H1 (cell line): ENCODE data around the gene NEGR1. TPM values are rescaled to one million over a fixed set of nuclear protein-coding genes. Genes with fewer than 3 reads are reported as not detected.

Experiments used
- CTCF ChIA-PET: fragments of 300-600 bp; sonication (Branson Sonifier 250); formaldehyde crosslinking; loops from one replicate; lab custom pipeline; 2021; ENCODE audit not compliant: partially characterized antibody; lab: Charles Lee
- POLR2A ChIA-PET: fragments of 300-600 bp; sonication (Branson Sonifier 250); formaldehyde crosslinking; loops from one replicate; lab custom pipeline; 2021; ENCODE audit warnings: inconsistent platforms; ENCODE audit not compliant: partially characterized antibody; lab: Charles Lee
- DNase-seq, 2 experiments: peaks; one replicate each; pipeline versions ENCODE4 v3.0.0 to v3.0.0-alpha.2; 2010 to 2022; ENCODE audit warnings: low spot score in 2 of 2, low read depth in 1 of 2, mixed read lengths in 1 of 2
- FAIRE-seq: peaks from 2 replicates; lab custom pipeline; 2011; peaks lifted over from hg19 to GRCh38; lab: Jason Lieb, UNC
- H2AFZ ChIP-seq: 2 replicates; pipeline ENCODE4 v1.8.1; 2012; ENCODE audit warnings: low read length, inconsistent platforms
- H2AK5ac ChIP-seq: 2 replicates; pipeline ENCODE4 v1.6.1; 2013; ENCODE audit warnings: low read depth, low read length
- H2BK120ac ChIP-seq: replicated peaks from 2 replicates; pipeline ENCODE3; 2013; ENCODE audit warnings: low read depth, low read length, inconsistent platforms
- H2BK12ac ChIP-seq: 2 replicates; pipeline ENCODE4 v1.6.1; 2013; ENCODE audit warnings: low read depth, low read length
- H2BK15ac ChIP-seq: 2 replicates; pipeline ENCODE4 v1.6.1; 2013; ENCODE audit warnings: low read length
- H2BK20ac ChIP-seq: 2 replicates; pipeline ENCODE4 v1.6.1; 2013; ENCODE audit warnings: low read length
- H2BK5ac ChIP-seq: 2 replicates; pipeline ENCODE4 v1.6.1; 2013; ENCODE audit warnings: low read depth, low read length
- H3K14ac ChIP-seq: 2 replicates; pipeline ENCODE4 v1.6.1; 2013; ENCODE audit warnings: inconsistent platforms; ENCODE audit not compliant: insufficient read length
- H3K18ac ChIP-seq: 2 replicates; pipeline ENCODE4 v1.6.1; 2013; ENCODE audit warnings: low read length; ENCODE audit errors: extremely low read depth
- H3K23ac ChIP-seq: 2 replicates; pipeline ENCODE4 v1.6.1; 2013; ENCODE audit warnings: inconsistent platforms; ENCODE audit not compliant: insufficient read length
- H3K23me2 ChIP-seq: 2 replicates; pipeline ENCODE4 v1.6.1; 2013; ENCODE audit warnings: low read depth, low read length
- H3K27ac ChIP-seq: 2 replicates; pipeline ENCODE4 v1.6.1; 2011; ENCODE audit warnings: low read depth, low read length, inconsistent platforms
- H3K27me3 ChIP-seq, 4 experiments: replicated peaks in 1 of 4; 1 replicate in 1 of 4; 2 replicates in 3 of 4; pipeline versions ENCODE4 v1.6.1 to v1.8.1; 2011 to 2013; ENCODE audit warnings: low read length in 3 of 4, mild to moderate bottlenecking in 3 of 4, inconsistent platforms in 2 of 4, mixed read lengths in 2 of 4, moderate library complexity in 1 of 4; ENCODE audit not compliant: control insufficient read depth in 3 of 4, insufficient read depth in 3 of 4; ENCODE audit errors: extremely low read depth in 1 of 4
- H3K36me3 ChIP-seq, 4 experiments: 2 replicates each; pipeline versions ENCODE4 v1.6.1 to v1.8.1; 2011 to 2013; ENCODE audit warnings: mild to moderate bottlenecking in 4 of 4, low read length in 3 of 4, moderate library complexity in 2 of 4, control low read depth in 1 of 4, inconsistent platforms in 1 of 4; ENCODE audit not compliant: insufficient read depth in 4 of 4, control insufficient read depth in 2 of 4
- H3K4ac ChIP-seq: replicated peaks from 2 replicates; pipeline ENCODE3; 2013; ENCODE audit warnings: low read length, low read depth, mixed read lengths, inconsistent platforms; ENCODE audit not compliant: insufficient read length
- H3K4me1 ChIP-seq, 4 experiments: replicated peaks in 1 of 4; 1 replicate in 1 of 4; 2 replicates in 3 of 4; pipeline versions ENCODE4 v1.6.1 to v1.8.1; 2011 to 2013; ENCODE audit warnings: low read length in 3 of 4, inconsistent platforms in 2 of 4, mixed read lengths in 1 of 4; ENCODE audit not compliant: insufficient read depth in 4 of 4, control insufficient read depth in 3 of 4
- H3K4me2 ChIP-seq, 2 experiments: 2 replicates each; pipeline versions ENCODE4 v1.6.1 to v1.8.1; 2011 to 2013; ENCODE audit warnings: low read depth in 2 of 2, low read length in 2 of 2, control low read depth in 1 of 2, inconsistent platforms in 1 of 2, mild to moderate bottlenecking in 1 of 2; ENCODE audit not compliant: insufficient read depth in 1 of 2
- H3K4me3 ChIP-seq, 4 experiments: fragments of 200-600, 300-600 bp in 1 of 4; sonication (generic), shearing (Covaris generic), sonication (Bioruptor Twin) in 1 of 4; 2 replicates each; pipeline versions ENCODE4 v1.5.1 to v1.8.1; 2011 to 2016; ENCODE audit warnings: low read length in 4 of 4, low read depth in 3 of 4, control low read depth in 2 of 4, inconsistent platforms in 2 of 4, mild to moderate bottlenecking in 2 of 4, mixed read lengths in 1 of 4, moderate library complexity in 1 of 4; ENCODE audit not compliant: insufficient read depth in 2 of 4; ENCODE audit errors: extremely low read depth in 1 of 4
- H3K56ac ChIP-seq: replicated peaks from 2 replicates; pipeline ENCODE3; 2013; ENCODE audit warnings: low read depth, mild to moderate bottlenecking, mixed read lengths, low read length, inconsistent platforms; ENCODE audit not compliant: insufficient read length
- H3K79me1 ChIP-seq: 2 replicates; pipeline ENCODE4 v1.6.1; 2013; ENCODE audit warnings: low read depth, low read length, control low read depth
- H3K79me2 ChIP-seq, 2 experiments: 2 replicates each; pipeline versions ENCODE4 v1.6.1 to v1.8.1; 2012 to 2013; ENCODE audit warnings: low read length in 2 of 2, mild to moderate bottlenecking in 2 of 2, inconsistent platforms in 1 of 2; ENCODE audit not compliant: insufficient read depth in 2 of 2, control insufficient read depth in 1 of 2
- H3K9ac ChIP-seq, 4 experiments: replicated peaks in 1 of 4; 1 replicate in 1 of 4; 2 replicates in 3 of 4; pipeline versions ENCODE4 v1.6.1 to v1.8.1; 2011 to 2013; ENCODE audit warnings: low read depth in 3 of 4, low read length in 3 of 4, control low read depth in 2 of 4, mild to moderate bottlenecking in 2 of 4, moderate library complexity in 2 of 4, inconsistent platforms in 1 of 4; ENCODE audit errors: extremely low read depth in 1 of 4
- H3K9me3 ChIP-seq, 2 experiments: 2 replicates each; pipeline versions ENCODE4 v1.6.1 to v1.8.1; 2012 to 2013; ENCODE audit warnings: mild to moderate bottlenecking in 2 of 2, moderate library complexity in 2 of 2, control low read depth in 1 of 2, inconsistent platforms in 1 of 2, low read depth in 1 of 2, low read length in 1 of 2, mixed read lengths in 1 of 2; ENCODE audit not compliant: insufficient read depth in 2 of 2
- H4K20me1 ChIP-seq, 2 experiments: replicated peaks in 1 of 2; 2 replicates each; pipeline versions ENCODE3 to v1.8.1; 2011 to 2013; ENCODE audit warnings: inconsistent platforms in 2 of 2, low read length in 2 of 2, mild to moderate bottlenecking in 1 of 2; ENCODE audit not compliant: insufficient read depth in 2 of 2, control insufficient read depth in 1 of 2
- H4K5ac ChIP-seq: 2 replicates; pipeline ENCODE4 v1.6.1; 2013; ENCODE audit warnings: low read length, low read depth, mixed read lengths, inconsistent platforms; ENCODE audit not compliant: insufficient read length
- H4K8ac ChIP-seq: 2 replicates; pipeline ENCODE4 v1.8.0; 2013; ENCODE audit warnings: mild to moderate bottlenecking, moderate library complexity, low read length, inconsistent platforms; ENCODE audit not compliant: insufficient read depth; ENCODE audit errors: extremely low read depth
- H4K91ac ChIP-seq: replicated peaks from 2 replicates; pipeline ENCODE3; 2013; ENCODE audit warnings: low read length, mixed read lengths, inconsistent platforms; ENCODE audit not compliant: insufficient read length
- ATF3 ChIP-seq: IDR thresholded peaks from 2 replicates; pipeline ENCODE4 v1.6.1; 2011; ENCODE audit warnings: low read depth, mild to moderate bottlenecking, low read length; ENCODE audit not compliant: insufficient read depth
- CBX8 ChIP-seq: fragments of 300-800, 300-1000 bp; sonication (generic); IDR thresholded peaks from 2 replicates; pipeline ENCODE4 v1.7.1; 2016; ENCODE audit warnings: low read depth, low read length, borderline replicate concordance
- CEBPB ChIP-seq: IDR thresholded peaks from 2 replicates; pipeline ENCODE4 v1.6.1; 2012; ENCODE audit warnings: low read depth, low read length
- HDAC2 ChIP-seq, 2 experiments: fragments of 300-600 bp in 1 of 2; sonication (generic) in 1 of 2; IDR thresholded peaks; 2 replicates each; pipeline ENCODE4 v1.6.1; 2011 to 2012; ENCODE audit warnings: low read depth in 2 of 2, low read length in 2 of 2, mild to moderate bottlenecking in 2 of 2, moderate library complexity in 2 of 2, borderline replicate concordance in 1 of 2, inconsistent platforms in 1 of 2
- JUN ChIP-seq: IDR thresholded peaks from 2 replicates; pipeline ENCODE4 v1.6.1; 2011; ENCODE audit warnings: low read depth, mild to moderate bottlenecking, improper control_type of control experiment, low read length
- JUND ChIP-seq: IDR thresholded peaks from 2 replicates; pipeline ENCODE4 v1.6.1; 2011; ENCODE audit warnings: mild to moderate bottlenecking, improper control_type of control experiment, low read length
- NANOG ChIP-seq: IDR thresholded peaks from 2 replicates; pipeline ENCODE4 v1.6.1; 2011; ENCODE audit warnings: low read length, low read depth, mild to moderate bottlenecking, inconsistent platforms; ENCODE audit not compliant: insufficient read depth, poor library complexity, severe bottlenecking
- PHF8 ChIP-seq: fragments of 200-600 bp; sonication (generic); conservative IDR thresholded peaks from 2 replicates; pipeline ENCODE4 v1.7.1; 2012; ENCODE audit warnings: low read depth, mild to moderate bottlenecking, inconsistent platforms, low read length, moderate library complexity
- SIX5 ChIP-seq: IDR thresholded peaks from 2 replicates; pipeline ENCODE4 v1.6.1; 2011; ENCODE audit warnings: mild to moderate bottlenecking, low read depth, low read length
- SP4 ChIP-seq: IDR thresholded peaks from 2 replicates; pipeline ENCODE4 v1.6.1; 2012; ENCODE audit warnings: low read length, inconsistent platforms
- SRF ChIP-seq: IDR thresholded peaks from 2 replicates; pipeline ENCODE4 v1.6.1; 2011; ENCODE audit warnings: mild to moderate bottlenecking, low read depth, low read length, moderate library complexity
- SUZ12 ChIP-seq: fragments of 200-600 bp; sonication (generic); IDR thresholded peaks from 2 replicates; pipeline ENCODE4 v1.6.1; 2012; ENCODE audit warnings: mild to moderate bottlenecking, inconsistent platforms, low read length, moderate library complexity, mixed read lengths
- TAF1 ChIP-seq: IDR thresholded peaks from 2 replicates; pipeline ENCODE4 v1.6.1; 2011; ENCODE audit warnings: mild to moderate bottlenecking, low read depth, low read length
- TCF12 ChIP-seq: IDR thresholded peaks from 2 replicates; pipeline ENCODE4 v1.6.1; 2011; ENCODE audit warnings: low read depth, mild to moderate bottlenecking, low read length
- WGBS, 2 experiments: shearing (Covaris generic) in 1 of 2; methylation state at CpG; one replicate each; pipeline versions ENCODE4 v1.1.6 to v1.1.7; 2013 to 2015; ENCODE audit warnings: low lambda C conversion rate in 2 of 2, mixed read lengths in 2 of 2, inconsistent platforms in 1 of 2, low coverage in 1 of 2, missing lambda C conversion rate in 1 of 2; ENCODE audit not compliant: insufficient replicate concordance in 2 of 2, insufficient coverage in 1 of 2, insufficient read length in 1 of 2; ENCODE audit errors: extremely low coverage in 1 of 2, missing lambda C conversion rate in 1 of 2; 5-methylcytosine and 5-hydroxymethylcytosine counted together
- polyA plus RNA-seq, 7 experiments: library from polyadenylated mRNA; depleted of rRNA in 3 of 7; stranded (reverse) in 5 of 7; unstranded in 2 of 7; fragments of >200 nt in 5 of 7; fragments of 200-250 nt in 2 of 7; gene quantifications; 1 replicate in 5 of 7; 2 replicates in 1 of 7; 4 replicates in 1 of 7; pipeline versions ENCODE4 v1.2.1 to v1.2.3, GENCODE V29; 2011 to 2013; ENCODE audit warnings: missing spikeins in 2 of 7, mixed read lengths in 2 of 7
- total RNA-seq: library from RNA; stranded (reverse); fragmentation: NEBNext Ultra II Directional; extraction: Animal tissue kit (Norgen Biotek cat#: 25700); gene quantifications from 2 replicates; pipeline ENCODE4 v1.2.1, GENCODE V29; 2021

Gene NEGR1
- total and polyA plus RNA-seq, 2 of the 8 experiments (the other 6 are each of a cell fraction or from before 2014, with no cell fraction given) = 0.71 to 1.3 TPM

GRCh38 chr1:72097851-72098570 is 184.3 kb downstream of the NEGR1 start:
- no peaks in the 10 kb centered on the region for H4K20me1 ChIP-seq
- POLR2A ChIA-PET = no interaction called here
- H3K79me1 ChIP-seq = no peaks in the 10 kb centered on the region
- DNase-seq = no peak
- no peak overlapping the region for H2BK15ac ChIP-seq
- WGBS, 2 experiments = 87% methylated on average over 4 of the region's 4 CpGs; no CpG with 5 or more reads in 1 of the 2 experiments
- H3K4me1 ChIP-seq = no peaks in the 10 kb centered on the region
- no peak overlapping the region for H3K23ac ChIP-seq
- H3K4me2 ChIP-seq = no peak overlapping the region
- no peak overlapping the region for H3K4me3 ChIP-seq
- no peak overlapping the region for H2BK5ac ChIP-seq
- no peak overlapping the region for H2AFZ ChIP-seq
- CTCF ChIA-PET = no interaction called here
- no peaks in the 10 kb centered on the region for H3K23me2 ChIP-seq
- H4K91ac ChIP-seq = no peak overlapping the region
- H3K9ac ChIP-seq = no peak overlapping the region
- H3K14ac ChIP-seq = no peak overlapping the region
- H3K56ac ChIP-seq = no peak overlapping the region
- H3K4ac ChIP-seq = no peak overlapping the region
- no peaks in the 10 kb centered on the region for H3K79me2 ChIP-seq
- FAIRE-seq = no peak
- H2BK120ac ChIP-seq = no peak overlapping the region
- no peak overlapping the region for H2BK12ac ChIP-seq
- no peak overlapping the region for H2AK5ac ChIP-seq
- H3K27me3 ChIP-seq = no peaks in the 10 kb centered on the region
- H3K27ac ChIP-seq = no peak overlapping the region
- H3K36me3 ChIP-seq = no peaks in the 10 kb centered on the region
- H3K9me3 ChIP-seq = no peaks in the 10 kb centered on the region
- H4K8ac ChIP-seq = no peak overlapping the region
- H4K5ac ChIP-seq = no peak overlapping the region
- no peak overlapping the region for H3K18ac ChIP-seq
- H2BK20ac ChIP-seq = no peak overlapping the region
- TF ChIP-seq HDAC2 (IDR thresholded peaks at IDR 0.05; ENCODE audit: borderline replicate concordance in 1 of 2, low read depth in 2 of 2, low read length in 2 of 2) (no peak), CEBPB (no peak), SUZ12 (no peak), SIX5 (no peak), CBX8 (no peak), NANOG (no peak), PHF8 (no peak), SP4 (no peak), SRF (no peak), TCF12 (no peak), JUN (no peak), TAF1 (no peak), ATF3 (no peak), JUND (no peak)
